ENCODE measurements around the gene WBP1L. TPM values are rescaled to one million over a fixed set of nuclear protein-coding genes. Genes with fewer than 3 reads are reported as not detected.
"Not testable (repeated sequence)": the region's sequence is repeated elsewhere in the genome, so short reads cannot be mapped to it uniquely, and the experiment has no call there.

WBP1L gene
- total RNA-seq (100 to 1,000 TPM in 1 of 5 donors, 10 to 100 TPM in 4; 25.5 to 140 (median 43.3) TPM), polyA plus RNA-seq (10 to 100 TPM; 15.1 to 27.5 (median 25.4) TPM)
- long read RNA-seq, donor 1, full-length matches to known transcripts, result 5 of 5 reads
- long read RNA-seq, donor 1, partial matches to known transcripts, result 0 of 5 reads
- long read RNA-seq, donor 1, other reads (novel, unspliced or antisense), result 0 of 5 reads
- long read RNA-seq, donor 2, transcript WBP1L-203 (4 exons, 1,428 nt), result major isoform, 9 of 10 reads
- long read RNA-seq, donor 2, partial matches to known transcripts, result 0 of 10 reads
- long read RNA-seq, donor 2, other reads (novel, unspliced or antisense), result 0 of 10 reads
- long read RNA-seq, donor 3, result 0 reads
- long read RNA-seq, donor 4, partial matches to known transcripts, result 6 of 6 reads
- long read RNA-seq, donor 4, other reads (novel, unspliced or antisense), result 0 of 6 reads
- long read RNA-seq, donor 5, full-length matches to known transcripts, result 6 of 159 reads
- long read RNA-seq, donor 5, partial matches to known transcripts, result 148 of 159 reads
- long read RNA-seq, donor 5, other reads (novel, unspliced or antisense), result 5 of 159 reads
- long read RNA-seq, donor 6, transcript WBP1L-203 (4 exons, 1,428 nt), result major isoform, 13 of 13 reads
- long read RNA-seq, donor 6, partial matches to known transcripts, result 0 of 13 reads
- long read RNA-seq, donor 6, other reads (novel, unspliced or antisense), result 0 of 13 reads
- long read RNA-seq, donor 7, full-length matches to known transcripts, result 7 of 7 reads
- long read RNA-seq, donor 7, partial matches to known transcripts, result 0 of 7 reads
- long read RNA-seq, donor 7, other reads (novel, unspliced or antisense), result 0 of 7 reads
- long read RNA-seq, donor 8, partial matches to known transcripts, result 28 of 32 reads
- long read RNA-seq, donor 8, other reads (novel, unspliced or antisense), result 0 of 32 reads
- long read RNA-seq, donor 9, full-length matches to known transcripts, result 6 of 6 reads
- long read RNA-seq, donor 9, partial matches to known transcripts, result 0 of 6 reads
- long read RNA-seq, donor 9, other reads (novel, unspliced or antisense), result 0 of 6 reads
- long read RNA-seq, donor 10, partial matches to known transcripts, result 24 of 26 reads
- long read RNA-seq, donor 10, other reads (novel, unspliced or antisense), result 0 of 26 reads

DNA sequence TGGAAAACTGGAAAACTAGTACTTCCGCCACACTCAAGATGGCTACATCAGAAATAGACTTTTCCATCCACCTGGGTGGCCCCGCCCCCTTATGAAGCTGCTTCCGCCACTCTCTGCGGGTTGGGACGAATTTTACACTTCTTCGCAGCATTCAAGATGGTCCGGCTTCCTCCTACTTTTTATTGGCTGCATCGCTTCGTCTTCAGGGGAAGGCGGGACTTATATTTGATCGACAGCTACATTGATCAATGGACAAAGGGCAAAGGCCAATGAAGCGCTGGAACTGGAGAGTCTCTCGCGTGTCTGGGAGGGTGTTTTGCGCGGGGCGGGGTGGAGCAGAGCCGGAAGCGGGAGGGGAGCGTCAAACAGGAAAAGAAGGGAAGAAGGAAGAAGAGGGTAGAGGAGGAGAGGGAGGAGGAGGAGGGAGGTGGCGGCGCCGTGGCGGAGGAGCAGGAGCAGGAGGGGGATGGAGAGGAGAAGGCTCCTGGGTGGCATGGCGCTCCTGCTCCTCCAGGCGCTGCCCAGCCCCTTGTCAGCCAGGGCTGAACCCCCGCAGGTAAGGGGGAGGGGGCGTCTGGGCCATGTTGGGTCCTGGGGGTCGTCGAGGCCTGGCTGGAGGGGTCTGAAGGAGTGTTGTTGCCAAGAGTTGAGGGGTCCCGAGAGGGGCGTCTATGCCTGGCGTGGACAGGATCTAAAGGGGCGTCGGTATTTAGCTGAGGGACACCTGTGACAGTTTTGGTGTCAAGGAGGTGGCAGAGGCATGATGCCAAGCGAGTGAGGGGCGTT lies at the start of gene WBP1L:
Gene WBP1L, plus strand, starts transcription at position 361 of the 786 bp plus-strand sequence. Its CDS starts 106 bp downstream, at position 467.
- intact Hi-C loops (cut with DNase I; ENCODE audit: low total_unique reads), result no loop called here
- DNase-seq, result peak; percentile 97 to 99

GRCh38 chr10:102695401-102695800 lies 48.3 kb upstream of the WBP1L start:
- intact Hi-C loops (cut with DNase I; ENCODE audit: low total_unique reads); H3K4me3 ChIP-seq; H3K9me3 ChIP-seq; H3K4me1 ChIP-seq; H3K27me3 ChIP-seq; H3K27ac ChIP-seq; DNase-seq: not testable (repeated sequence)
- WGBS, 5 donors, result 96 to 98% (median 97%) methylated on average over 10 of the region's 10 CpGs
- peaks cover 15 to 80% (median 53%) of the 10 kb centered on the region in 4 donors for H3K36me3 ChIP-seq

More for the DNA sequence above, at the start of gene WBP1L:
- peak within 1 kb of the TSS; percentile 75 to 96 (median 92) for H3K27ac ChIP-seq
- H3K27me3 ChIP-seq, result no peaks in the 10 kb centered on the region
- H3K4me3 ChIP-seq, result peak within 1 kb of the TSS; percentile 67 to 99 (median 84)
- WGBS, 5 donors, result 0 to 1% (median 0%) methylated on average over 36 to 37 of the region's 37 CpGs
- H3K4me1 ChIP-seq, result peaks cover 18 to 57% (median 32%) of the 10 kb centered on the region in 4 donors
- TF ChIP-seq POLR2A (IDR thresholded peaks at IDR 0.05) (peak in 1 of 4 donors; percentile 74), POLR2AphosphoS5 (IDR thresholded peaks at IDR 0.05) (peak; percentile 88 to 100 (median 99)), EP300 (IDR thresholded peaks at IDR 0.05) (no peak)
- TF ChIP-seq, protein P1, sequence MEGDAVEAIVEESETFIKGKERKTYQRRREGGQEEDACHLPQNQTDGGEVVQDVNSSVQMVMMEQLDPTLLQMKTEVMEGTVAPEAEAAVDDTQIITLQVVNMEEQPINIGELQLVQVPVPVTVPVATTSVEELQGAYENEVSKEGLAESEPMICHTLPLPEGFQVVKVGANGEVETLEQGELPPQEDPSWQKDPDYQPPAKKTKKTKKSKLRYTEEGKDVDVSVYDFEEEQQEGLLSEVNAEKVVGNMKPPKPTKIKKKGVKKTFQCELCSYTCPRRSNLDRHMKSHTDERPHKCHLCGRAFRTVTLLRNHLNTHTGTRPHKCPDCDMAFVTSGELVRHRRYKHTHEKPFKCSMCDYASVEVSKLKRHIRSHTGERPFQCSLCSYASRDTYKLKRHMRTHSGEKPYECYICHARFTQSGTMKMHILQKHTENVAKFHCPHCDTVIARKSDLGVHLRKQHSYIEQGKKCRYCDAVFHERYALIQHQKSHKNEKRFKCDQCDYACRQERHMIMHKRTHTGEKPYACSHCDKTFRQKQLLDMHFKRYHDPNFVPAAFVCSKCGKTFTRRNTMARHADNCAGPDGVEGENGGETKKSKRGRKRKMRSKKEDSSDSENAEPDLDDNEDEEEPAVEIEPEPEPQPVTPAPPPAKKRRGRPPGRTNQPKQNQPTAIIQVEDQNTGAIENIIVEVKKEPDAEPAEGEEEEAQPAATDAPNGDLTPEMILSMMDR (IDR thresholded peaks at IDR 0.05), result no peak
- no peaks in the 10 kb centered on the region for H3K36me3 ChIP-seq
- H3K9me3 ChIP-seq, result no peaks in the 10 kb centered on the region

- TF ChIP-seq EP300 (IDR thresholded peaks at IDR 0.05) (no peak), POLR2A (IDR thresholded peaks at IDR 0.05) (no peak), POLR2AphosphoS5 (IDR thresholded peaks at IDR 0.05) (no peak)
- TF ChIP-seq, protein P1 (IDR thresholded peaks at IDR 0.05), result no peak
- DNase-seq, result no peak
- H3K27me3 ChIP-seq, result no peaks in the 10 kb centered on the region
- H3K36me3 ChIP-seq, result peaks cover 15 to 84% (median 59%) of the 10 kb centered on the region in 4 donors
- H3K4me1 ChIP-seq, result no peaks in the 10 kb centered on the region
- H3K9me3 ChIP-seq, result no peaks in the 10 kb centered on the region
- WGBS, 5 donors, result 83 to 99% (median 97%) methylated on average over 3 of the region's 3 CpGs
- H3K27ac ChIP-seq, result no peak overlapping the region
- intact Hi-C loops (cut with DNase I; ENCODE audit: low total_unique reads), result no loop called here
- H3K4me3 ChIP-seq, result no peak overlapping the region
These were observed 47.0 kb upstream of the WBP1L start for GRCh38 chr10:102696736-102697135.

DNA sequence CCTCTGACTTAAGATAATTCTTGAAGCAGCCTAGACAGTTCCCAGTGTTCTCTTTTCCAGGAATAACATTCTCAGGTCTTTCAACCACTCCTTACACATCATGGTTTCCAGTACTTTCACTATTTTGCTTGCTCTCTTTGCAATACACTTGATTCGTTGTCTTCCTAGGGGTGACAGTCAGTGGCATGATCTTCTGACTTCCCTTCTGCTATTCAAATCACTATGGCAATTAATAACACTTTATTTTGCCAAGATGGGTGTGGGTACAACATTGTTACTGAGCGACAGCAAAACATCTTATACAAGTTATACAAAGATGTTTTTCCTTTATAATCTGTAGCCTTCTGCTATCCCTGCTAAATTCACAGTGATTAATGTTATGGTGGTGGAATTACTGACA lies 44.9 kb upstream of the WBP1L start:
- TF ChIP-seq POLR2AphosphoS5 (IDR thresholded peaks at IDR 0.05) (no peak), EP300 (IDR thresholded peaks at IDR 0.05) (no peak), POLR2A (IDR thresholded peaks at IDR 0.05) (no peak)
- TF ChIP-seq, protein P1 (IDR thresholded peaks at IDR 0.05), result no peak
- H3K9me3 ChIP-seq, result no peaks in the 10 kb centered on the region
- WGBS, 5 donors, result 86 to 95% (median 90%) methylated on average over 2 of the region's 2 CpGs
- DNase-seq, result no peak
- no peak overlapping the region for H3K27ac ChIP-seq
- H3K27me3 ChIP-seq, result no peaks in the 10 kb centered on the region
- no peak overlapping the region for H3K4me3 ChIP-seq
- peaks cover 15 to 63% (median 53%) of the 10 kb centered on the region in 4 donors for H3K36me3 ChIP-seq
- no peaks in the 10 kb centered on the region for H3K4me1 ChIP-seq
- intact Hi-C loops (cut with DNase I; ENCODE audit: low total_unique reads), result no loop called here

All from stomach (tissue), 19 donors.